ENCODE measurements around the gene ABTB2. TPM values are rescaled to one million over a fixed set of nuclear protein-coding genes. Genes with fewer than 3 reads are reported as not detected.
"Not testable (repeated sequence)": the region's sequence is repeated elsewhere in the genome, so short reads cannot be mapped to it uniquely, and the experiment has no call there.

ABTB2 gene
- polyA plus RNA-seq, 2 of the 4 experiments (the other 2 are of a cell fraction): 8.9 to 15.4 TPM

DNA sequence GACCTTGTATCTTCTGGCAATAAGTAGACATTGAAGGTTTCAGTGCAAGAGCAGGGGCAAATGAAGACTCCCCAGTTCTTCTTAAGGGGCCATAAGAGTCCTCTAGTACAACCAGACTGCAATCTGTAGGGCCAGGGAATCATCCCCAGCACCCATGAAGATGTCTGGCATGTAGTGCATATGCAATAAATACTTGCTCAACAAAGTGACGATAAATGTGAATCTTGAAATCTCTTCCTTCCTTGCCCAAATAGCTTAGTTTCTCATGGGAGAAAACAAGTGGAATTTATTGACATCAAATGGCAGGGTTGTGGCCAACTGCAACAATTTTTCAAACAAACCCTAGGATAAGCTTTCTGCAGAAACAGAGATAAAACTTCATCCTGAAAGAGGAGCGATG, 107.6 kb downstream of the ABTB2 start:
- no peak for ATAC-seq
- H3K4me1 ChIP-seq: peaks cover 71% of the 10 kb centered on the region
- no peak for TF ChIP-seq CBX8 (IDR thresholded peaks at IDR 0.05)
- no peak for TF ChIP-seq CHD4 (IDR thresholded peaks at IDR 0.05; ENCODE audit: borderline replicate concordance)
- TF ChIP-seq, protein P1, sequence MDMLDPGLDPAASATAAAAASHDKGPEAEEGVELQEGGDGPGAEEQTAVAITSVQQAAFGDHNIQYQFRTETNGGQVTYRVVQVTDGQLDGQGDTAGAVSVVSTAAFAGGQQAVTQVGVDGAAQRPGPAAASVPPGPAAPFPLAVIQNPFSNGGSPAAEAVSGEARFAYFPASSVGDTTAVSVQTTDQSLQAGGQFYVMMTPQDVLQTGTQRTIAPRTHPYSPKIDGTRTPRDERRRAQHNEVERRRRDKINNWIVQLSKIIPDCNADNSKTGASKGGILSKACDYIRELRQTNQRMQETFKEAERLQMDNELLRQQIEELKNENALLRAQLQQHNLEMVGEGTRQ (IDR thresholded peaks at IDR 0.05): no peak
- no peak for TF ChIP-seq PHF8 (IDR thresholded peaks at IDR 0.05; ENCODE audit: borderline replicate concordance, low read depth)
- TF ChIP-seq, protein P2, sequence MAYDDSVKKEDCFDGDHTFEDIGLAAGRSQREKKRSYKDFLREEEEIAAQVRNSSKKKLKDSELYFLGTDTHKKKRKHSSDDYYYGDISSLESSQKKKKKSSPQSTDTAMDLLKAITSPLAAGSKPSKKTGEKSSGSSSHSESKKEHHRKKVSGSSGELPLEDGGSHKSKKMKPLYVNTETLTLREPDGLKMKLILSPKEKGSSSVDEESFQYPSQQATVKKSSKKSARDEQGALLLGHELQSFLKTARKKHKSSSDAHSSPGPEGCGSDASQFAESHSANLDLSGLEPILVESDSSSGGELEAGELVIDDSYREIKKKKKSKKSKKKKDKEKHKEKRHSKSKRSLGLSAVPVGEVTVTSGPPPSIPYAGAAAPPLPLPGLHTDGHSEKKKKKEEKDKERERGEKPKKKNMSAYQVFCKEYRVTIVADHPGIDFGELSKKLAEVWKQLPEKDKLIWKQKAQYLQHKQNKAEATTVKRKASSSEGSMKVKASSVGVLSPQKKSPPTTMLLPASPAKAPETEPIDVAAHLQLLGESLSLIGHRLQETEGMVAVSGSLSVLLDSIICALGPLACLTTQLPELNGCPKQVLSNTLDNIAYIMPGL (CRISPR knock-in tag; IDR thresholded peaks at IDR 0.05; ENCODE audit: borderline replicate concordance): no peak
- no peak for TF ChIP-seq MAFK (IDR thresholded peaks at IDR 0.05; ENCODE audit: partially characterized antibody)
- TF ChIP-seq, protein P3, sequence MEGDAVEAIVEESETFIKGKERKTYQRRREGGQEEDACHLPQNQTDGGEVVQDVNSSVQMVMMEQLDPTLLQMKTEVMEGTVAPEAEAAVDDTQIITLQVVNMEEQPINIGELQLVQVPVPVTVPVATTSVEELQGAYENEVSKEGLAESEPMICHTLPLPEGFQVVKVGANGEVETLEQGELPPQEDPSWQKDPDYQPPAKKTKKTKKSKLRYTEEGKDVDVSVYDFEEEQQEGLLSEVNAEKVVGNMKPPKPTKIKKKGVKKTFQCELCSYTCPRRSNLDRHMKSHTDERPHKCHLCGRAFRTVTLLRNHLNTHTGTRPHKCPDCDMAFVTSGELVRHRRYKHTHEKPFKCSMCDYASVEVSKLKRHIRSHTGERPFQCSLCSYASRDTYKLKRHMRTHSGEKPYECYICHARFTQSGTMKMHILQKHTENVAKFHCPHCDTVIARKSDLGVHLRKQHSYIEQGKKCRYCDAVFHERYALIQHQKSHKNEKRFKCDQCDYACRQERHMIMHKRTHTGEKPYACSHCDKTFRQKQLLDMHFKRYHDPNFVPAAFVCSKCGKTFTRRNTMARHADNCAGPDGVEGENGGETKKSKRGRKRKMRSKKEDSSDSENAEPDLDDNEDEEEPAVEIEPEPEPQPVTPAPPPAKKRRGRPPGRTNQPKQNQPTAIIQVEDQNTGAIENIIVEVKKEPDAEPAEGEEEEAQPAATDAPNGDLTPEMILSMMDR (IDR thresholded peaks at IDR 0.05): no peak
- no peak for TF ChIP-seq NR3C1 (IDR thresholded peaks at IDR 0.05)
- TF ChIP-seq HOXB5 (CRISPR knock-in tag; IDR thresholded peaks at IDR 0.05): no peak
- no peak for TF ChIP-seq GATA3 (IDR thresholded peaks at IDR 0.05; ENCODE audit: borderline replicate concordance)
- TF ChIP-seq, protein P4, sequence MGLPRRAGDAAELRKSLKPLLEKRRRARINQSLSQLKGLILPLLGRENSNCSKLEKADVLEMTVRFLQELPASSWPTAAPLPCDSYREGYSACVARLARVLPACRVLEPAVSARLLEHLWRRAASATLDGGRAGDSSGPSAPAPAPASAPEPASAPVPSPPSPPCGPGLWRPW (IDR thresholded peaks at IDR 0.05): no peak
- WGBS (ENCODE audit: missing lambda C conversion rate): 100% methylated on average over 2 of the region's 2 CpGs
- FAIRE-seq: no peak
- no peaks in the 10 kb centered on the region for H3K9me3 ChIP-seq
- ChIA-PET POLR2A (no interaction called here), CTCF (interaction anchor here (1.5 to 4.8 kb wide), 3 partner anchors 76 to 107 kb away, joined by 3 to 27 read pairs (median 12); partner anchors contain the start of gene ABTB2)
- H3K27ac ChIP-seq: peak overlapping the region in 1 of 2 experiments; percentile 44; a peak in 2 of 6 replicates
- no peak overlapping the region; the same call in 2 of the 3 replicates for H3K4me2 ChIP-seq
- no peak for DNase-seq (ENCODE audit: low read depth in 1 of 2, low spot score in 1 of 2)
- no peak overlapping the region for H3K4me3 ChIP-seq

DNA sequence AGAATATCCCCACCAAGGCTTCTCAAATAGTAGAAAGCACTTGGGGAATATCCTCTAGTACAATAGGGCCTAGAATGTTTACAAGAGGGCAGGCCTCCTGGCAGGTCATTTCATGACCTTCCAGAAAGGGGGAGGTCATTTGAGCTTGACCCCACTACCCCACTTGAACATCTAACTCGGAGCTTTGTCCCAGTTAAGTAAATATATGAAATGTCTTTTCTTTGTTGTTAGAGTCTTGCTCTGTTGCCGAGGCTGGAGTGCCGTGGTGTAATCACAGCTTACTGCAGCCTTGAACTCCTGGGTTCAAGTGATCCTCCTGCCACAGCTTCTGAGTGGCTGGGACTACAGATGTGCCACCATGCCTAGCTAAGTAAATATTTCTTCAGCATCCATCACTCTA, 108.4 kb downstream of the ABTB2 start:
- Histone ChIP-seq H3K4me1 (peaks cover 79% of the 10 kb centered on the region), H3K27ac (peak overlapping the region in 1 of 2 experiments; percentile 44; a peak in 1 of 6 replicates), H3K4me2 (peak overlapping the region; percentile 2; the same call in 1 of the 3 replicates), H3K4me3 (no peak overlapping the region), H3K9me3 (no peaks in the 10 kb centered on the region)
- TF ChIP-seq, protein P5, sequence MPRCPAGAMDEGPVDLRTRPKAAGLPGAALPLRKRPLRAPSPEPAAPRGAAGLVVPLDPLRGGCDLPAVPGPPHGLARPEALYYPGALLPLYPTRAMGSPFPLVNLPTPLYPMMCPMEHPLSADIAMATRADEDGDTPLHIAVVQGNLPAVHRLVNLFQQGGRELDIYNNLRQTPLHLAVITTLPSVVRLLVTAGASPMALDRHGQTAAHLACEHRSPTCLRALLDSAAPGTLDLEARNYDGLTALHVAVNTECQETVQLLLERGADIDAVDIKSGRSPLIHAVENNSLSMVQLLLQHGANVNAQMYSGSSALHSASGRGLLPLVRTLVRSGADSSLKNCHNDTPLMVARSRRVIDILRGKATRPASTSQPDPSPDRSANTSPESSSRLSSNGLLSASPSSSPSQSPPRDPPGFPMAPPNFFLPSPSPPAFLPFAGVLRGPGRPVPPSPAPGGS (IDR thresholded peaks at IDR 0.05): no peak
- TF ChIP-seq, protein P6, sequence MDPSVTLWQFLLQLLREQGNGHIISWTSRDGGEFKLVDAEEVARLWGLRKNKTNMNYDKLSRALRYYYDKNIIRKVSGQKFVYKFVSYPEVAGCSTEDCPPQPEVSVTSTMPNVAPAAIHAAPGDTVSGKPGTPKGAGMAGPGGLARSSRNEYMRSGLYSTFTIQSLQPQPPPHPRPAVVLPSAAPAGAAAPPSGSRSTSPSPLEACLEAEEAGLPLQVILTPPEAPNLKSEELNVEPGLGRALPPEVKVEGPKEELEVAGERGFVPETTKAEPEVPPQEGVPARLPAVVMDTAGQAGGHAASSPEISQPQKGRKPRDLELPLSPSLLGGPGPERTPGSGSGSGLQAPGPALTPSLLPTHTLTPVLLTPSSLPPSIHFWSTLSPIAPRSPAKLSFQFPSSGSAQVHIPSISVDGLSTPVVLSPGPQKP (IDR thresholded peaks at IDR 0.05; ENCODE audit: low read depth, low read length): no peak
- no peak for TF ChIP-seq CHD4 (IDR thresholded peaks at IDR 0.05; ENCODE audit: borderline replicate concordance)
- no peak for TF ChIP-seq FOSL2 (IDR thresholded peaks at IDR 0.05)
- no peak for TF ChIP-seq FOSL2 (CRISPR knock-in tag; IDR thresholded peaks at IDR 0.05)
- TF ChIP-seq POLR2A (IDR thresholded peaks at IDR 0.05; ENCODE audit: low read length): no peak
- no peak for TF ChIP-seq HDAC2 (IDR thresholded peaks at IDR 0.05)
- no peak for TF ChIP-seq SREBF2 (IDR thresholded peaks at IDR 0.05)
- no peak for TF ChIP-seq TP53 (CRISPR knock-in tag; IDR thresholded peaks at IDR 0.05)
- DNase-seq (ENCODE audit: low read depth in 1 of 2, low spot score in 1 of 2) (no peak), ATAC-seq (no peak), FAIRE-seq (no peak)
- ChIA-PET POLR2A (no interaction called here), CTCF (interaction anchor here (0.7 to 4.8 kb wide), 7 partner anchors 28 to 108 kb away, joined by 3 to 27 read pairs (median 3); partner anchors contain the start of gene ABTB2)
- WGBS (ENCODE audit: missing lambda C conversion rate): 31% methylated on average over 3 of the region's 3 CpGs

DNA sequence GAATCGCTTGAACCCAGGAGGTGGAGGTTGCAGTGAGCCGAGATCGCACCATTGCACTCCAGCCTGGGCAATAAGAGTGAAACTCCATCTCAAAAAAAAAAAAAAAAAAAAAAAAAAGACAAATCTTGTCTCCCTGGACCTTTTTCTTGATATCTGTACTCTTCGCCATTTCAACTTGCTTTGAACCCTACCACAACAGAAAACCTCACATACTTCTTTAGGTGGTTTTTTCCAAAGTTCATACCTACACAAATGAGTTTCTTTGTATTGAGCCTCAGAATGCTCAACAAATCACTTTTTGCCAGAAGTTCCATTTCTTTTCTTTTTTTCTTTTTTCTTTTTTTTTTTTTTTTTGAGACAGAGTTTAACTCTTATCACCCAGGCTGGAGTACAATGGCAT, 111.3 kb downstream of the ABTB2 start:
- not testable (repeated sequence) for FAIRE-seq; H3K4me2 ChIP-seq; H3K9me3 ChIP-seq; DNase-seq (ENCODE audit: low read depth in 1 of 2, low spot score in 1 of 2); H3K27ac ChIP-seq; ATAC-seq; H3K4me3 ChIP-seq
- 96% methylated on average over 4 of the region's 4 CpGs for WGBS (ENCODE audit: missing lambda C conversion rate)
- ChIA-PET CTCF (interaction anchor here (0.7 to 4.8 kb wide), 2 partner anchors 72 to 112 kb away, joined by 3 to 27 read pairs; no protein-coding TSS in a partner anchor), POLR2A (interaction anchor here (0.7 kb wide), 1 partner anchor 126 kb away, joined by 4 read pairs; no protein-coding TSS in a partner anchor)
- peaks cover 85% of the 10 kb centered on the region for H3K4me1 ChIP-seq

Measured in A549 (cell line).